Ovary (tissue), 3 donors: ENCODE results near the gene ADCY5.

Source experiments
- CTCF ChIP-seq, 3 donors: fragments of 450-650 bp in 2 of 3; fragments of 200-600 bp in 1 of 3; IDR thresholded peaks; one replicate each; pipeline versions ENCODE4 v1.5.1 to v1.8.0; 2016 to 2022; ENCODE audit warnings: antibody characterized with exemption in 3 of 3, mild to moderate bottlenecking in 1 of 3
- EP300 ChIP-seq: sonication (generic); formaldehyde crosslinking; IDR thresholded peaks from one replicate; pipeline ENCODE4 v1.6.1; 2017; ENCODE audit warnings: antibody characterized with exemption
- POLR2A ChIP-seq: fragments of 450-650 bp; IDR thresholded peaks from one replicate; pipeline ENCODE4 v1.6.1; 2017; ENCODE audit warnings: antibody characterized with exemption, mild to moderate bottlenecking, moderate library complexity
- donor health status: DM: no; HTN: no; CAD: no.

GRCh38 chr3:123399653-123400052, 49.2 kb downstream of the ADCY5 start:
- TF ChIP-seq CTCF (IDR thresholded peaks at IDR 0.05) (no peak), POLR2A (no peak), EP300 (no peak)
